IMR-90 (cell line): ENCODE results near the gene PLEKHG4. TPM values are rescaled to one million over a fixed set of nuclear protein-coding genes. Genes with fewer than 3 reads are reported as not detected.

Experiments
- ATAC-seq: fragments of 200-7000 bp; cut with Tn5 transposase; 2 replicates; pipeline ENCODE4 v1.9.1; 2020; ENCODE audit warnings: low read depth, mild to moderate bottlenecking, moderate library complexity
- BruUV-seq: library from RNA; stranded (reverse); fragments of 400-500 nt; replicated peaks from 2 replicates; lab custom pipeline; 2021; lab: Mats Ljungman, UMichigan
- CTCF ChIA-PET: fragments of 300-600 bp; formaldehyde crosslinking; extraction: SDS; loops from one replicate; lab custom pipeline; 2021; ENCODE audit warnings: antibody characterized with exemption; lab: Yijun Ruan, JAX
- POLR2A ChIA-PET: fragments of 300-600 bp; sonication (Branson Sonifier 250); formaldehyde crosslinking; loops from one replicate; lab custom pipeline; 2022; ENCODE audit warnings: antibody characterized with exemption; ENCODE audit not compliant: unreplicated experiment; lab: Charles Lee
- DNase-seq: peaks from one replicate; pipeline ENCODE4 v3.0.0; 2013
- H2AFZ ChIP-seq: replicated peaks from 2 replicates; pipeline ENCODE3; 2013; ENCODE audit warnings: low read length, mild to moderate bottlenecking; ENCODE audit not compliant: poor library complexity
- H2AK5ac ChIP-seq: 2 replicates; pipeline ENCODE4 v1.6.1; 2013; ENCODE audit warnings: low read depth, low read length, inconsistent platforms
- H2AK9ac ChIP-seq: replicated peaks from 2 replicates; pipeline ENCODE3; 2013; ENCODE audit warnings: mild to moderate bottlenecking, low read depth, low read length, moderate library complexity; ENCODE audit not compliant: poor library complexity
- H2BK120ac ChIP-seq: 2 replicates; pipeline ENCODE4 v1.6.1; 2013; ENCODE audit warnings: low read depth, low read length, inconsistent platforms
- H2BK15ac ChIP-seq: 3 replicates; pipeline ENCODE4 v1.6.1; 2013; ENCODE audit warnings: low read depth, low read length, inconsistent platforms
- H2BK20ac ChIP-seq: 2 replicates; pipeline ENCODE4 v1.6.1; 2013; ENCODE audit warnings: low read depth, mild to moderate bottlenecking, inconsistent platforms, low read length, moderate library complexity
- H2BK5ac ChIP-seq: 2 replicates; pipeline ENCODE4 v1.6.1; 2013; ENCODE audit warnings: mild to moderate bottlenecking, low read depth, low read length, inconsistent platforms; ENCODE audit not compliant: poor library complexity, severe bottlenecking
- H3K14ac ChIP-seq: replicated peaks from 2 replicates; pipeline ENCODE4 v1.6.1; 2013; ENCODE audit warnings: low read depth, low read length, inconsistent platforms
- H3K18ac ChIP-seq: 2 replicates; pipeline ENCODE4 v1.6.1; 2013; ENCODE audit warnings: low read depth, low read length, control low read depth
- H3K23ac ChIP-seq: 2 replicates; pipeline ENCODE4 v1.6.1; 2013; ENCODE audit warnings: low read depth, low read length, inconsistent platforms
- H3K27ac ChIP-seq: 2 replicates; pipeline ENCODE4 v1.5.1; 2013; ENCODE audit warnings: mild to moderate bottlenecking, control low read depth, low read length; ENCODE audit not compliant: insufficient read depth
- H3K27me3 ChIP-seq: 2 replicates; pipeline ENCODE4 v1.6.1; 2013; ENCODE audit warnings: low read length; ENCODE audit not compliant: control insufficient read depth, insufficient read depth
- H3K36me3 ChIP-seq: 2 replicates; pipeline ENCODE4 v1.6.1; 2013; ENCODE audit warnings: low read length, mixed read lengths; ENCODE audit not compliant: control insufficient read depth, insufficient read depth
- H3K4ac ChIP-seq: 2 replicates; pipeline ENCODE4 v1.6.1; 2013; ENCODE audit warnings: low read depth, low read length, inconsistent platforms
- H3K4me1 ChIP-seq: 2 replicates; pipeline ENCODE4 v1.6.1; 2013; ENCODE audit warnings: low read length, mixed read lengths; ENCODE audit not compliant: control insufficient read depth, insufficient read depth
- H3K4me2 ChIP-seq: 2 replicates; pipeline ENCODE4 v1.6.1; 2013; ENCODE audit warnings: low read depth, mild to moderate bottlenecking, control low read depth, low read length, moderate library complexity
- H3K4me3 ChIP-seq: 2 replicates; pipeline ENCODE4 v1.5.1; 2013; ENCODE audit warnings: low read depth, mild to moderate bottlenecking, control low read depth, low read length, moderate library complexity; ENCODE audit not compliant: insufficient read depth
- H3K56ac ChIP-seq: 2 replicates; pipeline ENCODE4 v1.6.1; 2013; ENCODE audit warnings: low read length, inconsistent platforms; ENCODE audit not compliant: insufficient read depth; ENCODE audit errors: extremely low read depth
- H3K79me1 ChIP-seq, 2 experiments: 2 replicates each; pipeline ENCODE4 v1.6.1; 2013; ENCODE audit warnings: low read length in 2 of 2, inconsistent platforms in 1 of 2, low read depth in 1 of 2
- H3K9ac ChIP-seq: 2 replicates; pipeline ENCODE4 v1.6.1; 2013; ENCODE audit warnings: low read depth, low read length, control low read depth
- H3K9me1 ChIP-seq: 2 replicates; pipeline ENCODE4 v1.6.1; 2013; ENCODE audit warnings: low read length, inconsistent platforms; ENCODE audit not compliant: insufficient read depth
- H3K9me3 ChIP-seq: 2 replicates; pipeline ENCODE4 v1.6.1; 2013; ENCODE audit warnings: low read length; ENCODE audit not compliant: control insufficient read depth, insufficient read depth
- H4K20me1 ChIP-seq: 2 replicates; pipeline ENCODE4 v1.6.1; 2013; ENCODE audit warnings: low read length, inconsistent platforms; ENCODE audit not compliant: insufficient read depth
- H4K5ac ChIP-seq: 2 replicates; pipeline ENCODE4 v1.6.1; 2013; ENCODE audit warnings: mild to moderate bottlenecking, low read depth, low read length, control low read depth
- H4K8ac ChIP-seq, 2 experiments: 2 replicates each; pipeline ENCODE4 v1.6.1; 2013; ENCODE audit warnings: low read depth in 2 of 2, low read length in 2 of 2, control low read depth in 1 of 2, inconsistent platforms in 1 of 2
- H4K91ac ChIP-seq: 2 replicates; pipeline ENCODE4 v1.6.1; 2013; ENCODE audit warnings: low read depth, low read length, inconsistent platforms; ENCODE audit not compliant: insufficient read depth
- BHLHE40 ChIP-seq: fragments of 150-350 bp; IDR thresholded peaks from 2 replicates; pipeline ENCODE4 v1.6.1; 2016; ENCODE audit warnings: mild to moderate bottlenecking, low read depth, low read length
- CHD1 ChIP-seq: IDR thresholded peaks from 2 replicates; pipeline ENCODE4 v1.6.1; 2012; ENCODE audit warnings: low read depth, low read length, improper control_type of control experiment
- ELK1 ChIP-seq: fragments of 150-350 bp; IDR thresholded peaks from 2 replicates; pipeline ENCODE4 v1.6.1; 2016; ENCODE audit warnings: low read depth, mild to moderate bottlenecking, low read length, moderate library complexity, borderline replicate concordance
- WGBS, 2 experiments: methylation state at CpG; one replicate each; pipeline versions ENCODE4 v1.1.5 to v1.1.7; 2013; ENCODE audit warnings: missing lambda C conversion rate in 2 of 2; ENCODE audit not compliant: insufficient read length in 1 of 2; ENCODE audit errors: extremely low coverage in 2 of 2; 5-methylcytosine and 5-hydroxymethylcytosine counted together
- dilution Hi-C: fragments of 300-500 bp; cut with HindIII; formaldehyde crosslinking; loops from one replicate; pipeline ENCODE4 v1.14.3; 2018; ENCODE audit warnings: low sequenced_read_pairs; ENCODE audit not compliant: unreplicated experiment
- in situ Hi-C: fragments of 300-500 bp; cut with MboI; formaldehyde crosslinking; loops from 3 replicates; pipeline ENCODE4 v1.14.3; 2019; ENCODE audit warnings: low sequenced_read_pairs, inconsistent platforms, mixed read lengths
- intact Hi-C: fragments of 100-400 bp; cut with micrococcal nuclease; formaldehyde crosslinking; loops from 2 replicates; pipeline ENCODE4 v1.10.0; 2022
- polyA plus RNA-seq, 3 experiments: library from polyadenylated mRNA; depleted of rRNA; stranded (reverse); fragments of >200 nt; gene quantifications; 2 replicates each; pipeline ENCODE4 v1.2.3, GENCODE V29; 2012; ENCODE audit warnings: low replicate concordance in 1 of 3
- total RNA-seq: library from RNA; depleted of rRNA; stranded (reverse); fragments of >200 nt; gene quantifications from 2 replicates; pipeline ENCODE4 v1.2.3, GENCODE V29; 2012
- TF ChIP-seq, protein P1 (sequence below): conservative IDR thresholded peaks from 2 replicates; pipeline ENCODE4 v1.5.1; 2012; ENCODE audit warnings: mild to moderate bottlenecking, low read depth, low read length, improper control_type of control experiment

Gene PLEKHG4
- total and polyA plus RNA-seq, 2 of the 4 experiments (the other 2 are of a cell fraction), result 14.0 to 50.7 TPM

DNA sequence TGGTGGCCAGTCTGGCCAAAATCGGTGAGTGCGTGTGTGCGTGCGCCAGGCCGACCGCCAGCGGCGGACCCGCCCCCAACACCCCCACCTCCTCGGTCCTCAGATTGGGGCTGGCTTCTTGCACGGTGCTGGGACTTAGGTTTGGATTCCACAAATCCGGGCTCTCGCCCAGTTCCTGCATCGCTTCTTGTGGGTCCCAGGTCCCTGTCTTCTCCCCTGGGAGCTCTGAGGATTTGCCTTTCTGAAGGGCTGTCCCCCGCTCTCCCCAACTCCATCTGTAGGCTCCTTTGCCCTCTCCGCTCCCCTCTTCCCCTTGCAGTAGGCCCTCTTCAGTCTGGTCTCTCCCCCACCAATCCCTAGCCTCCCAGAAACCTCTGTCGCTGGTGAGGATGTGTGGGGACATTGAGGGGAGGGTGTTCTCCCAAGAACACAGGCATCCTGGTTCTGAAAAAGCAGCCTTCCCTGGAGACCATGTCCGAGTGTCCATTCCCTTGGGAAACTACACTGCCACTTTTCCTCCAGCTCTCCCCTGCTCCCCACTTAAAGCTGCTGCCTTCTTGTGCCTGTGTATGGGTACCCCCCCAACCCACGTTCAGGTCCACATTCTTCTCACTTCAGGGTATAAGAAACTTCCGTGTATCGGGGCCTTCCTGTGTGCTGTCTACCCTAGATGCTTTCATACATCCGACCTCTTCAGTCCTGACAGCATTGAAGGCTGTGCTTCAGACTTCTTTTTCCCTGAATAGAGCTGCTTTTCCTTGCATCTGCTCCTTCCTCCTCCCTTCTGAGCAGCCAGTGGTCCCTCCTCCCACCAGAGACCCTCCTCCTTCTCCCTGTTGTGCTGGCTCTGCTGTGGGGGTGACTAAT, 29.9 kb upstream of the PLEKHG4 start:
- peak overlapping the region; percentile 48; the same call in 1 of the 2 replicates for H3K27ac ChIP-seq
- peak overlapping the region; percentile 30 for H4K91ac ChIP-seq
- H3K14ac ChIP-seq, result peak overlapping the region; percentile 67
- H3K27me3 ChIP-seq, result no peaks in the 10 kb centered on the region
- H3K9ac ChIP-seq, result peak overlapping the region; percentile 55
- peak overlapping the region; percentile 51 for H3K4ac ChIP-seq
- no peaks in the 10 kb centered on the region; the same call in 1 of the 2 replicates for H4K20me1 ChIP-seq
- DNase-seq (peak; percentile 35), ATAC-seq (no peak)
- H3K4me2 ChIP-seq, result peak overlapping the region; percentile 78
- in situ Hi-C loops, result loop anchor here (10.0 kb wide), 1 partner anchor 205 kb away; no protein-coding TSS in a partner anchor
- peaks cover 3 to 44% of the 10 kb centered on the region in 2 experiments; a peak in 3 of 4 replicates for H3K79me1 ChIP-seq
- H2AK9ac ChIP-seq, result peak overlapping the region; percentile 83
- H2BK20ac ChIP-seq, result 0 out of 2 replicates have a peak overlapping the region, but pooled peaks have one; percentile 0
- H3K36me3 ChIP-seq, result no peaks in the 10 kb centered on the region
- TF ChIP-seq CHD1 (no peak), BHLHE40 (no peak), ELK1 (no peak)
- TF ChIP-seq, protein P1, sequence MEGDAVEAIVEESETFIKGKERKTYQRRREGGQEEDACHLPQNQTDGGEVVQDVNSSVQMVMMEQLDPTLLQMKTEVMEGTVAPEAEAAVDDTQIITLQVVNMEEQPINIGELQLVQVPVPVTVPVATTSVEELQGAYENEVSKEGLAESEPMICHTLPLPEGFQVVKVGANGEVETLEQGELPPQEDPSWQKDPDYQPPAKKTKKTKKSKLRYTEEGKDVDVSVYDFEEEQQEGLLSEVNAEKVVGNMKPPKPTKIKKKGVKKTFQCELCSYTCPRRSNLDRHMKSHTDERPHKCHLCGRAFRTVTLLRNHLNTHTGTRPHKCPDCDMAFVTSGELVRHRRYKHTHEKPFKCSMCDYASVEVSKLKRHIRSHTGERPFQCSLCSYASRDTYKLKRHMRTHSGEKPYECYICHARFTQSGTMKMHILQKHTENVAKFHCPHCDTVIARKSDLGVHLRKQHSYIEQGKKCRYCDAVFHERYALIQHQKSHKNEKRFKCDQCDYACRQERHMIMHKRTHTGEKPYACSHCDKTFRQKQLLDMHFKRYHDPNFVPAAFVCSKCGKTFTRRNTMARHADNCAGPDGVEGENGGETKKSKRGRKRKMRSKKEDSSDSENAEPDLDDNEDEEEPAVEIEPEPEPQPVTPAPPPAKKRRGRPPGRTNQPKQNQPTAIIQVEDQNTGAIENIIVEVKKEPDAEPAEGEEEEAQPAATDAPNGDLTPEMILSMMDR, result no peak
- no TSS peak for BruUV-seq
- intact Hi-C loops, result loop anchor here (5.0 kb wide), 1 partner anchor 143 kb away; the partner anchor contains the start of gene TPPP3
- H3K9me3 ChIP-seq, result no peaks in the 10 kb centered on the region
- peak overlapping the region; percentile 11 for H2BK5ac ChIP-seq
- ChIA-PET POLR2A (interaction anchor here (0.6 to 0.7 kb wide), 2 partner anchors 11 to 205 kb away, joined by 3 read pairs; no protein-coding TSS in a partner anchor), CTCF (interaction anchor here (1.4 kb wide), 1 partner anchor 11 kb away, joined by 4 read pairs; no protein-coding TSS in a partner anchor)
- H3K56ac ChIP-seq, result peak overlapping the region; percentile 49; the same call in 1 of the 2 replicates
- peak overlapping the region; percentile 59 for H3K4me3 ChIP-seq
- dilution Hi-C loops, result no loop called here
- peak overlapping the region; percentile 66 for H4K5ac ChIP-seq
- H2BK120ac ChIP-seq, result peak overlapping the region; percentile 4
- peak overlapping the region; percentile 19; the same call in 1 of the 3 replicates for H2BK15ac ChIP-seq
- H3K23ac ChIP-seq, result peak overlapping the region; percentile 88
- peak overlapping the region; percentile 35 to 83; a peak in 3 of 4 replicates for H4K8ac ChIP-seq
- peak overlapping the region; percentile 30 for H2AK5ac ChIP-seq
- peaks cover 15% of the 10 kb centered on the region for H3K9me1 ChIP-seq
- no peak overlapping the region for H3K18ac ChIP-seq
- peaks cover 29% of the 10 kb centered on the region for H3K4me1 ChIP-seq
- peak overlapping the region; percentile 90 for H2AFZ ChIP-seq
- 1% methylated on average over 12 of the region's 22 CpGs; no CpG with 5 or more reads in 1 of the 2 experiments for WGBS, 2 experiments
